ENCODE data around the gene TRIP10.

The TRIP10 gene

DNA sequence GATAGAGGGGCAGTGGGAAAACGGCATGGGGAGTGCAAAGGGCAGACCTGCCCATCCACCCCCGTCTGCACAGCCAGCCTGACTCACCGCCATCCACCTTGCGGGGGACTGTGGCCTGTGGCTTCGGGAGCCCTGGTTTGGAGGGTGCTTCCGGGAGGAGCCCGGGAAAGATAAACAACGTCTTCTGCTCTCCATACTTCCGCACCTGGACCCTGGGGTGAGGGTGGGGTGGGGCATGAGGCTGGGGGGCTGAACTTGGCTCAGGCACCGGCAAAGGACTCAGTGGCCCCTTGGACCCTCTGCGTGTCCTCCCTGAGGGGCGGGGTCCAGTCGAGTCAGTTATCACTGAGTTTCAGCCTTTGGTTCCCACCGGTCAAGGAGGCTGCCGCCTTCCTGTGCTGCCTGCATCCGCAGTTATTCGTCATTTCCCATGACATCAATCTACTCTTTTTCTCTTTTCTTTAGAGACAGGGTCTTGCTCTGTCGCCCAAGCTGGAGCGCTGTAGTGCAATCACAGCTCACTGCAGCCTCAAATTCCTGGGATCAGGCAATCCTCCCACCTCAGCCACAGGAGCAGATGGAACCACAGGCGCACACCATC is 5.3 kb upstream of the TRIP10 start:
- Histone ChIP-seq H3K36me3 (ENCODE audit: insufficient read depth, low read length) (no peaks in the 10 kb centered on the region), H3K4me2 (ENCODE audit: low read depth, low read length, poor library complexity, severe bottlenecking) (no peak overlapping the region), H4K20me1 (ENCODE audit: insufficient read depth, low read length, poor library complexity, severe bottlenecking) (peaks cover 7% of the 10 kb centered on the region)

DNA sequence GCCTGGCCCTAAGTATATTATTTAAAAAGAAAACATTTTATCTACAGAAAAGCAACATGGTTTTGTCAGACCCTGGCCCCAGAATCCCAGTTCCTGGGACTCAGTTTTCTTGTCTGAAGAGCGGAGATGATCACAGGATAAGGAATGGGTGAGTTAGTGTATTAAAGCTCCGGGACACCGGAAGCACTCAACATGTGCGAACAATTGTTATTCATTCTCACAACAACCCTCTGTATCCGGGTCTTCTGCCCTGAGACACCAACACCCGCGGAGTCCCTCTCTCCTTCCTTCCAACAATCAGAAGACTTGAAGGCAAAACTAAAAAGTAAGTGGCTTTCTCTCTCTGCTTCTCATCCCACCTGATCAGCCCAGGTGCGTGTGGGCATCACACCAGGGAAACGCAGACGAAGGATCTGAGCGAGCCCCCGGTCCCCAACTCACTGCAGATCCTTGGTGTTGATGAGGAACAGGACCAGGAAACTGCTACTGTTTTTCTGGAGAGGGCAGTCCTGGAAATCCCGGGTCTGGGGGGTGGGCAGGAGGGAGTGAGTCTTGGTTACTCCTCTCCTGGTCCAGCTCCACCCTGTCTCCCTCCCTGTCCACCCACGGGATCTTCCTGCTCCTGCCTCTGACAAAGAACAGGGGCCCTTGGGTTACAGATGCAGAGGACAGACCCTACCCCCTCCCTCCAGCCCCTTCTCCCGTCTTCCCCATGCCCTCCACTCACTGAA is 4.1 kb upstream of the TRIP10 start:
- H3F3A ChIP-seq (ENCODE audit: low read depth), result no peaks in the 10 kb centered on the region
- peak overlapping the region; percentile 85 for H3K4me2 ChIP-seq (ENCODE audit: low read depth, low read length, poor library complexity, severe bottlenecking)
- TF ChIP-seq, protein P1, sequence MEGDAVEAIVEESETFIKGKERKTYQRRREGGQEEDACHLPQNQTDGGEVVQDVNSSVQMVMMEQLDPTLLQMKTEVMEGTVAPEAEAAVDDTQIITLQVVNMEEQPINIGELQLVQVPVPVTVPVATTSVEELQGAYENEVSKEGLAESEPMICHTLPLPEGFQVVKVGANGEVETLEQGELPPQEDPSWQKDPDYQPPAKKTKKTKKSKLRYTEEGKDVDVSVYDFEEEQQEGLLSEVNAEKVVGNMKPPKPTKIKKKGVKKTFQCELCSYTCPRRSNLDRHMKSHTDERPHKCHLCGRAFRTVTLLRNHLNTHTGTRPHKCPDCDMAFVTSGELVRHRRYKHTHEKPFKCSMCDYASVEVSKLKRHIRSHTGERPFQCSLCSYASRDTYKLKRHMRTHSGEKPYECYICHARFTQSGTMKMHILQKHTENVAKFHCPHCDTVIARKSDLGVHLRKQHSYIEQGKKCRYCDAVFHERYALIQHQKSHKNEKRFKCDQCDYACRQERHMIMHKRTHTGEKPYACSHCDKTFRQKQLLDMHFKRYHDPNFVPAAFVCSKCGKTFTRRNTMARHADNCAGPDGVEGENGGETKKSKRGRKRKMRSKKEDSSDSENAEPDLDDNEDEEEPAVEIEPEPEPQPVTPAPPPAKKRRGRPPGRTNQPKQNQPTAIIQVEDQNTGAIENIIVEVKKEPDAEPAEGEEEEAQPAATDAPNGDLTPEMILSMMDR (conservative IDR thresholded peaks at IDR 0.05; ENCODE audit: low read length), result no peak
- no peak for TF ChIP-seq EZH2phosphoT487 (IDR thresholded peaks at IDR 0.05; ENCODE audit: borderline replicate concordance)
- H3K36me3 ChIP-seq (ENCODE audit: insufficient read depth, low read length), result no peaks in the 10 kb centered on the region
- peaks cover 11% of the 10 kb centered on the region; the same call in 1 of the 2 replicates for H3K79me2 ChIP-seq (ENCODE audit: insufficient read depth, low read length)
- peak overlapping the region; percentile 94 for H3K4me3 ChIP-seq (ENCODE audit: low read length, poor library complexity, severe bottlenecking)
- peak overlapping the region; percentile 88 for H3K9ac ChIP-seq (ENCODE audit: low read depth, low read length, poor library complexity, severe bottlenecking)
- H4K20me1 ChIP-seq (ENCODE audit: insufficient read depth, low read length, poor library complexity, severe bottlenecking), result peaks cover 7% of the 10 kb centered on the region
- H3K4me1 ChIP-seq (ENCODE audit: insufficient read depth, low read length, poor library complexity, severe bottlenecking), result peaks cover 27% of the 10 kb centered on the region
- H3K9me3 ChIP-seq (ENCODE audit: insufficient read depth, low read depth, low read length), result no peaks in the 10 kb centered on the region
- no peaks in the 10 kb centered on the region for H3K9me2 ChIP-seq (replicated peaks; ENCODE audit: low read depth, low read length)
- H3K27me3 ChIP-seq (ENCODE audit: insufficient read depth, low read length, poor library complexity, severe bottlenecking), result no peaks in the 10 kb centered on the region
- no peak overlapping the region for H2AFZ ChIP-seq (ENCODE audit: low read length)

More for the DNA sequence above, 5.3 kb upstream of the TRIP10 start:
- no peaks in the 10 kb centered on the region for H3K9me2 ChIP-seq (replicated peaks; ENCODE audit: low read depth, low read length)
- no peaks in the 10 kb centered on the region for H3K9me3 ChIP-seq (ENCODE audit: insufficient read depth, low read depth, low read length)
- H3K9ac ChIP-seq (ENCODE audit: low read depth, low read length, poor library complexity, severe bottlenecking), result no peak overlapping the region
- TF ChIP-seq, protein P1 (conservative IDR thresholded peaks at IDR 0.05; ENCODE audit: low read length), result no peak
- no peak for TF ChIP-seq EZH2phosphoT487 (IDR thresholded peaks at IDR 0.05; ENCODE audit: borderline replicate concordance)
- peaks cover 11% of the 10 kb centered on the region; the same call in 1 of the 2 replicates for H3K79me2 ChIP-seq (ENCODE audit: insufficient read depth, low read length)
- H3K27me3 ChIP-seq (ENCODE audit: insufficient read depth, low read length, poor library complexity, severe bottlenecking), result no peaks in the 10 kb centered on the region
- H3K4me1 ChIP-seq (ENCODE audit: insufficient read depth, low read length, poor library complexity, severe bottlenecking), result peaks cover 23% of the 10 kb centered on the region
- no peak overlapping the region for H3K4me3 ChIP-seq (ENCODE audit: low read length, poor library complexity, severe bottlenecking)
- no peak overlapping the region for H2AFZ ChIP-seq (ENCODE audit: low read length)
- H3F3A ChIP-seq (ENCODE audit: low read depth), result no peaks in the 10 kb centered on the region

DNA sequence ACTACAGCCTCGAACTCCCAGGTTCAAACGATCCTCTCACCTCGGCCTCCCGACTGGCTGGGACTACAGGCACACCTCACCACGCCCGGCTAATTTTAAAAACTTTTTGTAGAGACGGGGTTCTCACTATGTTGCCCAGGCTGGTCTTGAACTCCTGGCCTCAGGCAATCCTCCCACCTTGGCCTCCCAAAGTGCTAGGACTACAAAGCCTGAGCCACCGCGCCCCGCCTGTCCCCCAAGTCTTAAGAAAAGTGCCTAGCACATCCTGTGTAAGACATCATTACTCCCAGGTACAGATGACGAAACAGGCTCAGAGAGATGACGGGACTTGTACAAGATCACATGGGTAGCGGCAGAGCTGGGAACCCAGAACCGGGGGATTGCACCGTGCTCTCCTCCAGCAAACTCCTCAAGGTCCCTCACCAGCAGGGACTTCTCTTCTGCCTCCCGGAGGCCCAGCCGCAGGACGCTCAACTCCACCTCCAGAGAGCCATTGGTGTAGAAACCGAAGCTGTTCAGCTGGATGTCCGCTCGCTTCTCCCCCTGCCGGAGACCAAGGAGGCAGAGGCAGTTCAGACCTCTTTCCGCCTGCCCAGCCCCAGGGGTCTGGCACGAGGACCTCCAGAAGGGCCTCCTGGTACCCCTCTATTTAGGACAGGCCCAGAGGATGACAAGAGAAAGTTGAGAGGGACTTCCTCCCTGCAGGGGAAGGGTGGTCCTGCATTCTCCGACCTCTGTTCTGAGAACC is 3.1 kb upstream of the TRIP10 start:
- peaks cover 34% of the 10 kb centered on the region for H3K4me1 ChIP-seq (ENCODE audit: insufficient read depth, low read length, poor library complexity, severe bottlenecking)
- H3K4me2 ChIP-seq (ENCODE audit: low read depth, low read length, poor library complexity, severe bottlenecking), result peak overlapping the region; percentile 85
- H3K9me3 ChIP-seq (ENCODE audit: insufficient read depth, low read depth, low read length), result no peaks in the 10 kb centered on the region
- H3K36me3 ChIP-seq (ENCODE audit: insufficient read depth, low read length), result no peaks in the 10 kb centered on the region
- TF ChIP-seq, protein P1 (conservative IDR thresholded peaks at IDR 0.05; ENCODE audit: low read length), result peak; percentile 70
- no peak for TF ChIP-seq EZH2phosphoT487 (IDR thresholded peaks at IDR 0.05; ENCODE audit: borderline replicate concordance)
- H2AFZ ChIP-seq (ENCODE audit: low read length), result peak overlapping the region; percentile 81
- peak overlapping the region; percentile 94 for H3K4me3 ChIP-seq (ENCODE audit: low read length, poor library complexity, severe bottlenecking)
- peaks cover 11% of the 10 kb centered on the region; the same call in 1 of the 2 replicates for H3K79me2 ChIP-seq (ENCODE audit: insufficient read depth, low read length)
- no peaks in the 10 kb centered on the region for H3K27me3 ChIP-seq (ENCODE audit: insufficient read depth, low read length, poor library complexity, severe bottlenecking)
- no peaks in the 10 kb centered on the region for H3K9me2 ChIP-seq (replicated peaks; ENCODE audit: low read depth, low read length)
- peak overlapping the region; percentile 88 for H3K9ac ChIP-seq (ENCODE audit: low read depth, low read length, poor library complexity, severe bottlenecking)
- H3F3A ChIP-seq (ENCODE audit: low read depth), result no peaks in the 10 kb centered on the region
- peaks cover 7% of the 10 kb centered on the region for H4K20me1 ChIP-seq (ENCODE audit: insufficient read depth, low read length, poor library complexity, severe bottlenecking)
